Tibial nerve (tissue), 4 donors: ENCODE measurements around the gene GMPPB. TPM values are rescaled to one million over a fixed set of nuclear protein-coding genes. Genes with fewer than 3 reads are reported as not detected.
"Not testable (repeated sequence)": the region's sequence is repeated elsewhere in the genome, so short reads cannot be mapped to it uniquely, and the experiment has no call there.

Experiments
- DNase-seq, 2 donors: peaks; one replicate each; pipeline ENCODE4 v3.0.0-alpha.2; 2019; ENCODE audit warnings: low spot score in 2 of 2
- H3K27ac ChIP-seq, 4 donors: fragments of 200-600 bp; sonication (generic) in 3 of 4; one replicate each; pipeline ENCODE4 v1.5.1; 2017 to 2019; ENCODE audit warnings: mild to moderate bottlenecking in 1 of 4
- H3K27me3 ChIP-seq, 2 donors: fragments of 200-600 bp; sonication (generic) in 1 of 2; one replicate each; pipeline versions ENCODE4 v1.5.1 to v1.6.0; 2017 to 2019
- H3K36me3 ChIP-seq, 3 donors: fragments of 200-600 bp; sonication (generic); one replicate each; pipeline ENCODE4 v1.5.1; 2018 to 2019
- H3K4me1 ChIP-seq, 4 donors: fragments of 200-600 bp; sonication (generic) in 3 of 4; one replicate each; pipeline ENCODE4 v1.5.1; 2017 to 2019
- H3K4me3 ChIP-seq, 4 donors: fragments of 200-600 bp; sonication (generic) in 3 of 4; one replicate each; pipeline ENCODE4 v1.5.1; 2017 to 2019; ENCODE audit warnings: mild to moderate bottlenecking in 1 of 4, moderate library complexity in 1 of 4
- H3K9me3 ChIP-seq, 4 donors: fragments of 200-600 bp; sonication (generic) in 3 of 4; one replicate each; pipeline ENCODE4 v1.5.1; 2017 to 2019
- CTCF ChIP-seq, 5 experiments: fragments of 200-600 bp in 3 of 5; fragments of 450-650 bp in 2 of 5; sonication (generic) in 3 of 5; IDR thresholded peaks; one replicate each; pipeline ENCODE4 v1.5.1; 2016 to 2019; ENCODE audit warnings: antibody characterized with exemption in 5 of 5, mild to moderate bottlenecking in 3 of 5, moderate library complexity in 2 of 5
- EP300 ChIP-seq, 2 donors: sonication (generic); formaldehyde crosslinking; IDR thresholded peaks; one replicate each; pipeline ENCODE4 v1.6.1; 2017; ENCODE audit warnings: antibody characterized with exemption in 2 of 2, mild to moderate bottlenecking in 1 of 2
- POLR2A ChIP-seq, 2 donors: fragments of 450-650 bp; IDR thresholded peaks; one replicate each; pipeline ENCODE4 v1.6.1; 2017; ENCODE audit warnings: antibody characterized with exemption in 2 of 2, mild to moderate bottlenecking in 2 of 2, moderate library complexity in 2 of 2
- WGBS, 2 donors: methylation state at CpG; one replicate each; pipeline ENCODE4 v1.1.5; 2018; 5-methylcytosine and 5-hydroxymethylcytosine counted together
- total RNA-seq, 4 donors: library from RNA; depleted of rRNA; stranded (reverse); fragments of >200 nt; gene quantifications; one replicate each; pipeline ENCODE4 v1.1.0, GENCODE V29; 2016

Gene GMPPB
- total RNA-seq, 4 donors from 2014 or later: 17.3 to 31.4 (median 25.3) TPM

- peaks cover 0 to 77% (median 15%) of the 10 kb centered on the region in 3 donors for H3K36me3 ChIP-seq
- peaks cover 0 to 9% (median 0%) of the 10 kb centered on the region in 4 donors for H3K4me1 ChIP-seq
These were observed 24.3 kb downstream of the GMPPB start for GRCh38 chr3:49699281-49699979.

DNA sequence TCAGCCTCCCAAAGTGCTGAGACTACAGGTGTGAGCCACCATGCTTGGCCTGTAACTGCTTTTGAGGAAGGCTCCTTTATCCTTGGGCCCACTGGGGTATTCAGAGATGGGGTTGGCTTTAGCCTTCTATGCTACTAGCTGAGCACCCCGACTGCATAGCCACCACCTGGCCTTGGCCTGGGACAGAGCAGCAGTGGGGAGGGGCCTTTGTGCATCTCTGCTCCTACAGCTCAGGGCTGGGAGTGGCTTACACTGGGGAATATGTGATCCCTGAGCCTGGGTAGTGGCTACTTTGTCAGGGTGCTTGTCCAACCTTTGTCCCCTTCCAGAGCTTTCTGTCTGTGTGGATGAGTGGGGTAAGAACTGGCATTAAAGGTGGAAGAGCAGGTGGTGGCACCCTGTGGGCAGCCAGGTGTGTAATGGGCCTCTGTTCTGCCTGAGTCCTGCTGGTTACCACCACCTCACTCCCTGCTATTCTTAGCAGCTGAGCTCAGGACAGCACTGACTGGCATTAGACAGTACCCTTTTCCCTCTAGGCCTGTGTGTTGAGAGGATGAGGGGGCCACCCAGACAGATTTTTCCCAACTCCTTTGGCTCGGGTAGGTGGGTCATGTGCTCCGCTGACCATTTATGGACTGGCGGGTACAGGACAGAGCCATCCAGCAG, 28.3 kb downstream of the GMPPB start:
- DNase-seq: not testable (repeated sequence)
- WGBS, 2 donors: 75% methylated on average over 1 of the region's 4 CpGs; no CpG with 5 or more reads in 1 of the 2 donors

More at GRCh38 chr3:49699281-49699979, 24.3 kb downstream of the GMPPB start:
- H3K9me3 ChIP-seq: no peaks in the 10 kb centered on the region
- DNase-seq: no peak
- WGBS, 2 donors: 70 to 80% methylated on average over 13 to 14 of the region's 16 CpGs
- H3K4me3 ChIP-seq: no peak overlapping the region
- no peak overlapping the region for H3K27ac ChIP-seq
- TF ChIP-seq EP300 (IDR thresholded peaks at IDR 0.05) (no peak), CTCF (IDR thresholded peaks at IDR 0.05) (no peak), POLR2A (IDR thresholded peaks at IDR 0.05) (no peak)
- H3K27me3 ChIP-seq: no peaks in the 10 kb centered on the region

DNA sequence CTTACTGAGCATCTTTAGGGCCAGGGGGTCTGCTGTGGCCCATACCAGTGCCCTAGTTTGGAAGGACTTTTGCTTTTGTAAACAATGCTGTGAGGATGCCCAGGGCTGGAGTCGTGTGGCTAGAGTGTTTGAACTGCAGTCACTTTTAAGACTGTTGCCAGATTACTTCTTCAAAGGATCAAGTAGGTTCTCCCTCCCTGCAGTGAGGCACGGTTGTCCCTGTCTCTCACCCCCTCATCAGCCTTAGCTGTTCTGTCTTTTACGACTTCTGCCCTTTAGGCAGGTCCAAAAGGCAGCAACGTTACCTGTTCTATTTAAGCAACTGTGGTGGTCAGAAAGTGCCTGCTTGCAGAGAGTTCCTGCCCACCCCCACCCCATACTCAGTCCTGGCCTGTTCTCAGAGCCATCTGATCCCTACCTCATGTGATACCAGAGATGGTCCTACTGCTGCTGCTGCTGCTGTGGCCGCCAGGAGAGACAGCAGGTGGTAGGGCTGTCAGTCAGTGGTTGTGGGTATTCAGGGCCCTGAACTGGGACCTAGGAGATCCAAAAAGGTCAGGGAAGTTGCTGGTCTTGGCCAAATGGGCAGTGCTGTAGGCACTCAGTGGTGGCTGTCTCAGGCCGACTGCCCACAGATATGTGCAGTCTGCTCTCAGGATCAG, 29.2 kb downstream of the GMPPB start:
- DNase-seq, H3K27ac ChIP-seq, H3K27me3 ChIP-seq, H3K9me3 ChIP-seq, H3K4me3 ChIP-seq: not testable (repeated sequence)
- WGBS, 2 donors: 36 to 54% methylated on average over 5 to 6 of the region's 6 CpGs
- Histone ChIP-seq H3K36me3 (peaks cover 0 to 28% (median 0%) of the 10 kb centered on the region in 3 donors), H3K4me1 (peaks cover 0 to 28% (median 7%) of the 10 kb centered on the region in 4 donors)

More for the DNA sequence above, 28.3 kb downstream of the GMPPB start:
- Histone ChIP-seq H3K36me3 (peaks cover 0 to 38% (median under 1%) of the 10 kb centered on the region in 3 donors), H3K4me1 (peaks cover 0 to 20% (median 5%) of the 10 kb centered on the region in 4 donors)
- H3K4me3 ChIP-seq, H3K27ac ChIP-seq, H3K9me3 ChIP-seq, H3K27me3 ChIP-seq: not testable (repeated sequence)

GRCh38 chr3:49691481-49691880, 32.3 kb downstream of the GMPPB start:
- H3K36me3 ChIP-seq, H3K9me3 ChIP-seq, H3K4me3 ChIP-seq, DNase-seq, H3K27me3 ChIP-seq, H3K27ac ChIP-seq: not testable (repeated sequence)
- H3K4me1 ChIP-seq: peaks cover 0 to 47% (median 12%) of the 10 kb centered on the region in 4 donors
- whole genome bisulfite sequencing, 2 donors: 87 to 100% methylated on average over 1 to 3 of the region's 3 CpGs

DNA sequence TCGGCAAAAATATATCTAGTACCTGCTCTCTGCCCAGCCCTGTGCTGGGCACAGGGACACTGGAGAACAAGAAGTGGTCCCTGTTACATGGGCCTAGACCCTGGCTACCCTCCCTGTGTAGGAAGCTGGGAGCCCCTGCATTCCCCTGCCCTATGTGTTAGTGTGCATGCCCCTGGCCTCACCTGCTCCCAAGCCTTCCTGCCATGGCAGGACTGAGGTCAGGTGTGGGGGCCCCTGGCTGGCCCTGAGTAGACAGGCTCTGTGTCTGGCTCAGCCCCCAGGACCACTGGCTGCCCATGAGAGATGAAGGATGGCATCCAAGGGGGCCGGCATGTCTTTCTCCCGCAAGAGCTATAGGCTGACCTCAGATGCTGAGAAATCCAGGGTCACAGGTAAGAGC, 32.9 kb downstream of the GMPPB start:
- not testable (repeated sequence) for H3K27ac ChIP-seq, DNase-seq, H3K9me3 ChIP-seq, H3K36me3 ChIP-seq
- H3K4me1 ChIP-seq: peaks cover 0 to 53% (median 13%) of the 10 kb centered on the region in 4 donors
- 82 to 96% methylated on average over 3 of the region's 3 CpGs for WGBS, 2 donors
- H3K27me3 ChIP-seq: peaks cover 0 to 14% of the 10 kb centered on the region in 2 donors
- H3K4me3 ChIP-seq: peak overlapping the region in 1 of 4 donors; percentile 95

- DNase-seq, H3K9me3 ChIP-seq, H3K36me3 ChIP-seq: not testable (repeated sequence)
- 8 to 19% methylated on average over 9 to 16 of the region's 16 CpGs for WGBS, 2 donors
- peak overlapping the region; percentile 63 to 84 (median 79) for H3K27ac ChIP-seq
- peak overlapping the region; percentile 80 to 95 (median 86) for H3K4me3 ChIP-seq
- peaks cover 0 to 14% of the 10 kb centered on the region in 2 donors for H3K27me3 ChIP-seq
- H3K4me1 ChIP-seq: peaks cover 0 to 55% (median 13%) of the 10 kb centered on the region in 4 donors
These were observed 33.7 kb downstream of the GMPPB start for GRCh38 chr3:49689908-49690624.

DNA sequence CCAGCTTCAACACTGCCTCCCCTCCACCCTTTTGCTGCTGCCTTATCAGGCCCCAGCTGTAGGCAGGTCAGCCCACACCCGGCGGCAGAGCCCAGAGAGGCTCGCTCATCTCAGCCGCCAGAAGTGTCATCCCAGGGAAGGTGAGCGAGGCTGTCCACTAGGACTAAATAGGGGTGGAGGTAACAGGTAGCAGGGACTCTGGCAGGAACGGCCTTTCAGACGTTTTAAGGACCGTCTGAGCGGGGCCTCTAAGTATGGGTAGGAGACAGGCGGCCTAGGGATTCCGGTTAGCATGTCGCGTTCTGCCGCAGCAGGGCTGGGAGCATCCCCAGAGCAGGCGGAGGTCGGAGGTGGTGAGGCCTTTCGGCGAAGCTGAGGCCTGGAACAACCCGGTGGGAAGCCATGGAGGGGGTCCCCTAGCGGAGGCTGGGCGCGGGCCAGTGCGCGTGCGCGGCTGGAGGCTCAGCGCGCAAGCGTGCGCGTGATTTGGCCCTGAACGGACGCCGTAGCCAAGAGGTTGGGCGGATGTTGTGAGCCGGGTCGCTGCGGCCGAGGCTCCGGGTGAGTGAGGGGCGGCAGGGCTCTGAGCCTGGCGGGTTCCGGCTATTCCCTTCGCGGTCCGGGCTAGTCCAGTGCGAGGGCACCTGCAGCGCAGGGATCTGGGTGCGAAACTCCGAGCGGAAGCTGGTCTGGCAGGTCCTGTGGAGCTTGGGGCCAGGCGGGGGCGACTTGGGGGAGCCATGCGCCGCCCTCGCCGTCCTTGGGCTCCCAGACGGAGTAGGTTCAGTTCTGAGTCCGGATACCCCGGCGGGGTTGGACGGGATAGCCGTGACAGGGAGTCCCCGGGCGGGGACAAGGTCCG, 34.5 kb downstream of the GMPPB start, which contains the start of the genes MST1 and RNF123:
TSS of gene MST1 (minus strand) at position 429 of the 862 bp plus-strand sequence. CDS start 783 bp downstream, outside the sequence.
TSS of gene RNF123 (plus strand) at position 512 of the 862 bp plus-strand sequence. CDS start 1,609 bp downstream, outside the sequence.
- no peak for TF ChIP-seq POLR2A (IDR thresholded peaks at IDR 0.05)
- TF ChIP-seq CTCF (IDR thresholded peaks at IDR 0.05): peak in 4 of 5 experiments; percentile 17 to 57 (median 24)
- TF ChIP-seq EP300 (IDR thresholded peaks at IDR 0.05): peak; percentile 61 to 84
- Histone ChIP-seq H3K27me3 (peaks cover 0 to 14% of the 10 kb centered on the region in 2 donors), H3K36me3 (peaks cover 0 to 13% (median 0%) of the 10 kb centered on the region in 3 donors), H3K27ac (peak within 1 kb of the TSS; percentile 63 to 84 (median 79)), H3K4me1 (peaks cover 0 to 51% (median 13%) of the 10 kb centered on the region in 4 donors), H3K4me3 (peak within 1 kb of the TSS; percentile 80 to 95 (median 86)), H3K9me3 (no peaks in the 10 kb centered on the region)
- 0 to 1% methylated on average over 23 to 39 of the region's 66 CpGs for whole genome bisulfite sequencing, 2 donors
- DNase-seq: peak; percentile 62 to 78

- WGBS, 2 donors: 68 to 70% methylated on average over 4 to 7 of the region's 7 CpGs
- Histone ChIP-seq H3K27ac (peak overlapping the region; percentile 63 to 84 (median 79)), H3K4me1 (peaks cover 0 to 51% (median 13%) of the 10 kb centered on the region in 4 donors)
These were observed 35.3 kb downstream of the GMPPB start for GRCh38 chr3:49688338-49689045.

More at GRCh38 chr3:49688338-49689045, 35.3 kb downstream of the GMPPB start:
- Histone ChIP-seq H3K36me3 (peaks cover 0 to 21% (median 0%) of the 10 kb centered on the region in 3 donors), H3K4me3 (peak overlapping the region; percentile 80 to 95 (median 86)), H3K27me3 (peaks cover 0 to 14% of the 10 kb centered on the region in 2 donors)
- DNase-seq, H3K9me3 ChIP-seq: not testable (repeated sequence)
